Neural progenitor cell (in vitro differentiated cells): ENCODE measurements around the gene AHSP. TPM values are rescaled to one million over a fixed set of nuclear protein-coding genes. Genes with fewer than 3 reads are reported as not detected.

Source experiments
- DNase-seq: peaks from one replicate; pipeline ENCODE4 v3.0.0-alpha.2; 2016; ENCODE audit warnings: low spot score
- H2AFZ ChIP-seq: fragments of 200-600 bp; sonication (generic); replicated peaks from 2 replicates; pipeline ENCODE4 v1.6.1; 2016; ENCODE audit warnings: antibody characterized with exemption
- H3F3A ChIP-seq: fragments of 200-600 bp; sonication (generic); 2 replicates; pipeline ENCODE4 v1.6.1; 2016; ENCODE audit warnings: antibody characterized with exemption, low read depth
- H3K27ac ChIP-seq: fragments of 200-600 bp; sonication (generic); 2 replicates; pipeline ENCODE4 v1.5.1; 2016; ENCODE audit warnings: mild to moderate bottlenecking
- H3K27me3 ChIP-seq: fragments of 200-600 bp; sonication (generic); 2 replicates; pipeline ENCODE4 v1.6.1; 2016; ENCODE audit warnings: mild to moderate bottlenecking, moderate library complexity
- H3K36me3 ChIP-seq: fragments of 200-600 bp; sonication (generic); 2 replicates; pipeline ENCODE4 v1.5.1; 2016
- H3K4me1 ChIP-seq: fragments of 200-600 bp; sonication (generic); 2 replicates; pipeline ENCODE4 v1.6.1; 2016; ENCODE audit warnings: mixed run types
- H3K4me2 ChIP-seq: fragments of 200-600 bp; sonication (generic); 2 replicates; pipeline ENCODE4 v1.6.1; 2016
- H3K4me3 ChIP-seq: fragments of 200-600 bp; sonication (generic); 2 replicates; pipeline ENCODE4 v1.5.1; 2016
- H3K79me2 ChIP-seq: fragments of 200-600 bp; sonication (generic); 2 replicates; pipeline ENCODE4 v1.6.1; 2016; ENCODE audit warnings: low read depth
- H3K9ac ChIP-seq: fragments of 200-600 bp; sonication (generic); 2 replicates; pipeline ENCODE4 v1.6.1; 2016
- H3K9me3 ChIP-seq: fragments of 200-600 bp; sonication (generic); 2 replicates; pipeline ENCODE4 v1.5.1; 2016; ENCODE audit warnings: low read depth
- H4K20me1 ChIP-seq: fragments of 200-600 bp; sonication (generic); 2 replicates; pipeline ENCODE4 v1.6.1; 2016; ENCODE audit warnings: low read depth
- H3K27ac Mint-ChIP-seq: 3 replicates; pipeline ENCODE4 v1.8.0; 2021; ENCODE audit warnings: mixed read lengths
- H3K27me3 Mint-ChIP-seq: 2 replicates; pipeline ENCODE4 v1.8.0; 2022; ENCODE audit warnings: low read depth, mild to moderate bottlenecking, inconsistent platforms, moderate library complexity, mixed read lengths; ENCODE audit not compliant: insufficient read depth
- H3K36me3 Mint-ChIP-seq: 3 replicates; pipeline ENCODE4 v1.8.0; 2021; ENCODE audit warnings: mixed read lengths
- H3K4me1 Mint-ChIP-seq: 3 replicates; pipeline ENCODE4 v1.8.0; 2021; ENCODE audit warnings: mixed read lengths
- H3K4me3 Mint-ChIP-seq: 3 replicates; pipeline ENCODE4 v1.8.0; 2021; ENCODE audit warnings: mild to moderate bottlenecking, moderate library complexity, mixed read lengths
- H3K9me3 Mint-ChIP-seq: 3 replicates; pipeline ENCODE4 v1.8.0; 2020; ENCODE audit warnings: mixed read lengths
- EZH2 ChIP-seq: fragments of 200-600 bp; sonication (generic); IDR thresholded peaks from 2 replicates; pipeline ENCODE4 v1.6.1; 2017; ENCODE audit warnings: antibody characterized with exemption, mild to moderate bottlenecking, moderate library complexity
- EZH2phosphoT487 ChIP-seq: fragments of 200-600 bp; sonication (generic); IDR thresholded peaks from 2 replicates; pipeline ENCODE4 v1.6.1; 2017; ENCODE audit warnings: antibody characterized with exemption
- total RNA-seq: library from RNA; depleted of rRNA; stranded (reverse); fragments of >200 nt; gene quantifications from 2 replicates; pipeline ENCODE4 v1.2.3, GENCODE V29; 2015; ENCODE audit warnings: low replicate concordance
- TF ChIP-seq, protein P1 (sequence below): fragments of 200-600 bp; sonication (generic); IDR thresholded peaks from 2 replicates; pipeline ENCODE4 v1.5.1; 2017; ENCODE audit warnings: antibody characterized with exemption, mild to moderate bottlenecking

Gene AHSP
- total RNA-seq, 1 donor from 2014 or later = not detected

DNA sequence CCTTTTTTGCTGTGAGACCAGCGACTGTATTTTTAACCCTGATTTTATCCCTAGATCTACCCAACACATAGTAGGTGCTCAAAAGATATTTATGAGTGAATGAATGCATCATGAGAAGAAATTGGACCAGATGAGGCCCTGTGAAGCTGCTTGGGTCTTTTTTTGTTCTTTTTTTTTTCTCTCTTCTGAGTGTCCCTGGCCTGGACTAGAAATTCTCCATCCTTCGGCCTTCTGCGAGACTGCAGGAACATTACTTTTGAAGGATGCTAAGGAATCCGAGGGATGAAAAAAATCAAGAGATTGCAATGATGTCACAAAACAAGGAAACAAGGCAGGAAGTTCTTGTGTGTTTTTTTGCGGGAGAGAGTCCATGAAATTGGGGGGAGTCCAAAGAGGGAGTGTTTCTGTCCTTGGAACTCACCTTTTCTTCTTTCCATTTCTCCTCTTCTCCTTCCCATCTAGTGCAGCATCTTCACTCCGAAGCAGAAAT lies 18.9 kb upstream of the AHSP start:
- Mint-ChIP-seq H3K4me3 (peak overlapping the region; percentile 94), H3K4me1 (peaks cover 22% of the 10 kb centered on the region), H3K36me3 (no peaks in the 10 kb centered on the region), H3K9me3 (no peaks in the 10 kb centered on the region), H3K27me3 (peaks cover 8% of the 10 kb centered on the region), H3K27ac (peak overlapping the region; percentile 96)
- Histone ChIP-seq H3K36me3 (no peaks in the 10 kb centered on the region), H3F3A (no peaks in the 10 kb centered on the region), H3K4me1 (peaks cover 13% of the 10 kb centered on the region), H2AFZ (peak overlapping the region; percentile 71), H3K4me2 (peak overlapping the region; percentile 98), H4K20me1 (no peaks in the 10 kb centered on the region), H3K9ac (peak overlapping the region; percentile 81), H3K9me3 (no peaks in the 10 kb centered on the region), H3K27me3 (no peaks in the 10 kb centered on the region), H3K4me3 (peak overlapping the region; percentile 96), H3K27ac (peak overlapping the region; percentile 48), H3K79me2 (peaks cover 15% of the 10 kb centered on the region)
- TF ChIP-seq EZH2 (no peak), EZH2phosphoT487 (no peak)
- TF ChIP-seq, protein P1, sequence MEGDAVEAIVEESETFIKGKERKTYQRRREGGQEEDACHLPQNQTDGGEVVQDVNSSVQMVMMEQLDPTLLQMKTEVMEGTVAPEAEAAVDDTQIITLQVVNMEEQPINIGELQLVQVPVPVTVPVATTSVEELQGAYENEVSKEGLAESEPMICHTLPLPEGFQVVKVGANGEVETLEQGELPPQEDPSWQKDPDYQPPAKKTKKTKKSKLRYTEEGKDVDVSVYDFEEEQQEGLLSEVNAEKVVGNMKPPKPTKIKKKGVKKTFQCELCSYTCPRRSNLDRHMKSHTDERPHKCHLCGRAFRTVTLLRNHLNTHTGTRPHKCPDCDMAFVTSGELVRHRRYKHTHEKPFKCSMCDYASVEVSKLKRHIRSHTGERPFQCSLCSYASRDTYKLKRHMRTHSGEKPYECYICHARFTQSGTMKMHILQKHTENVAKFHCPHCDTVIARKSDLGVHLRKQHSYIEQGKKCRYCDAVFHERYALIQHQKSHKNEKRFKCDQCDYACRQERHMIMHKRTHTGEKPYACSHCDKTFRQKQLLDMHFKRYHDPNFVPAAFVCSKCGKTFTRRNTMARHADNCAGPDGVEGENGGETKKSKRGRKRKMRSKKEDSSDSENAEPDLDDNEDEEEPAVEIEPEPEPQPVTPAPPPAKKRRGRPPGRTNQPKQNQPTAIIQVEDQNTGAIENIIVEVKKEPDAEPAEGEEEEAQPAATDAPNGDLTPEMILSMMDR = no peak
- no peak for DNase-seq

GRCh38 chr16:31513126-31513525 lies 14.6 kb upstream of the AHSP start:
- DNase-seq = no peak
- Histone ChIP-seq H3K9ac (no peak overlapping the region), H3K4me2 (no peak overlapping the region), H3K27me3 (no peaks in the 10 kb centered on the region), H3F3A (no peaks in the 10 kb centered on the region), H3K4me3 (no peak overlapping the region), H3K79me2 (no peaks in the 10 kb centered on the region), H3K36me3 (no peaks in the 10 kb centered on the region), H2AFZ (no peak overlapping the region), H3K4me1 (peaks cover 7% of the 10 kb centered on the region), H4K20me1 (no peaks in the 10 kb centered on the region), H3K27ac (no peak overlapping the region), H3K9me3 (no peaks in the 10 kb centered on the region)
- H3K4me1 Mint-ChIP-seq = peaks cover 11% of the 10 kb centered on the region
- no peaks in the 10 kb centered on the region for H3K36me3 Mint-ChIP-seq
- H3K9me3 Mint-ChIP-seq = no peaks in the 10 kb centered on the region
- no peak overlapping the region for H3K4me3 Mint-ChIP-seq
- peaks cover 7% of the 10 kb centered on the region for H3K27me3 Mint-ChIP-seq
- no peak overlapping the region for H3K27ac Mint-ChIP-seq
- TF ChIP-seq EZH2 (no peak), EZH2phosphoT487 (no peak)
- TF ChIP-seq, protein P1 = no peak

- peaks cover 7% of the 10 kb centered on the region for H3K4me1 Mint-ChIP-seq
- H3K9me3 Mint-ChIP-seq = no peaks in the 10 kb centered on the region
- Histone ChIP-seq H3K4me2 (no peak overlapping the region), H3K4me3 (no peak overlapping the region), H3K9me3 (no peaks in the 10 kb centered on the region), H2AFZ (no peak overlapping the region), H3K27ac (no peak overlapping the region), H3K9ac (no peak overlapping the region), H3K36me3 (no peaks in the 10 kb centered on the region), H3K27me3 (no peaks in the 10 kb centered on the region), H3K79me2 (no peaks in the 10 kb centered on the region), H3K4me1 (peaks cover 7% of the 10 kb centered on the region), H4K20me1 (no peaks in the 10 kb centered on the region), H3F3A (no peaks in the 10 kb centered on the region)
- no peak for DNase-seq
- no peak overlapping the region for H3K4me3 Mint-ChIP-seq
- peaks cover 7% of the 10 kb centered on the region for H3K27me3 Mint-ChIP-seq
- TF ChIP-seq EZH2 (no peak), EZH2phosphoT487 (no peak)
- TF ChIP-seq, protein P1 = no peak
- no peak overlapping the region for H3K27ac Mint-ChIP-seq
- no peaks in the 10 kb centered on the region for H3K36me3 Mint-ChIP-seq
Observed at GRCh38 chr16:31513884-31514283, 13.8 kb upstream of the AHSP start.
